IPS-NIHi11 (cell line): Measurements from ENCODE around the gene RAB3GAP2.
"Not testable (repeated sequence)": the region's sequence is repeated elsewhere in the genome, so short reads cannot be mapped to it uniquely, and the experiment has no call there.

ENCODE experiments used
- DNase-seq: peaks from one replicate; pipeline ENCODE4 v3.0.0; 2012; ENCODE audit warnings: mixed read lengths, low spot score

Gene RAB3GAP2

DNA sequence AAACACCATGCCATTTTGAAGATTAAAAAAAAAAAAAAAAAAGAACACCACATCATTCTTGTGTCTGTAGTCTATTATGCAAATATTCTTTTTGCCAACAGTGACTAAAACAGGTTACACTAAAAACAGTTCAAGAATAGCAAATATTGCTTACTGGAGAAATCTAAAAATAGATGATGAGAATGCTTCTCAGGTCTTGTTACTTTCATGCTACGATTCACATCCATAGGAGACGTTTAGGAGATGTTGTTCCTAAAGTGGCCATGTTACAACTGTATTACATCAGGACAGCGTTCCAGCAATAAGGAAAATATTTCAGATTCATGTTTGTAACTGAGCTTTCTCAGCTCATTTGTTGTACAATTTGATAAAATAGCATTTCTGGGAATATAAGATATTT, 32.3 kb downstream of the RAB3GAP2 start:
- no peak for DNase-seq

DNA sequence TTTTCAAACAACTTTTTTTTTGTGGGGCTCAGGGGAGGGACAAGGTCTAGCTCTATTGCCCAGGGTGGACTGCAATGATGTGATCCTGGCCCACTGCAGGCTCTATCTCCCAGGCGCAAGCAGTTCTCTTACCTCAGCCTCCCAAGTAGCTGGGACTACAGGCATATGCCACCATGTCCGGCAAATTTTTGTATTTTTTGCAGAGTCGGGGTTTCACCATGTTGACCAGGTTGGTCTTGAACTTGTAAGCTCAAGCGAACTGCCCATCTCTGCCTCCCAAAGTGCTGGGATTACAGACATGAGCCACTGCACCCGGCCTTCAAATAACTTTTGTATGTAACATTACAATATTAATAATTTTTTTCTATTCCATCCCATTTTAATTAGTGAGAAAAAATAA, 33.0 kb downstream of the RAB3GAP2 start:
- DNase-seq: no peak

DNA sequence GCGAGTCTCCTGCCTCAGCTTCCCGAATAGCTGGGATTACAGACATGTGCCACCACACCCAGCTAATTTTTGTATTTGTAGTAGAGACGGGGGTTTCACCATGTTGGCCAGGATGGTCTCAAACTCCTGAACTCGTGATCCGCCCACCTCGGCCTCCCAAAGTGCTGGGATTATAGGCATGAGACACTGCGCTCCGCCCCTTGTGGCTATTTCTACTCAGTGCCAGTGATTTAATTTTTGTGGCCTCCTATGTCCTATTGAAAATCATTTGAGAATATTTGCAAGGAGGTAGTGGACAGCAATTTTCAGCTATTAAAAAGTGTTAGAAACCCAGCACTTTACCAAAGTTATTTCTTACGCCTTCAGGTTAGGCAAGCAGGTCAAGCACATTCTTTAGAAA, 36.0 kb downstream of the RAB3GAP2 start:
- not testable (repeated sequence) for DNase-seq

DNA sequence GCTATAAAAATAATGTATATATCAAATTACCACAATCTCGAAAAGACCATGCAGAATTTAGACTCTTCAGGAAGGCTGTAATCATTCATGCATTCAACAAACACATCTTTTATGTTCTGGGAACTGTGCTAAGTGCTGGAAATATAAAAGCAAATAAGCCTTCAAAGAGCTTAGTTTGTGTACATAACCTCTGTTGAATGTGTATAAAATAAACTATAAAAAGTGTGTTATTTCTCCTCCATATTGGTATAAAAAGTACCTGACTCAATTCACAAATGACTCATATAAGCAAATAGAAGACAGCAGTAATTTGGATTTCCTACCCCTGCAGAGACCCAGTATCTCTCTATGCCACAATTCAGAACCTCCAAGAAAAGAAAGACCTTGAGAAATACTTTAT, 36.8 kb downstream of the RAB3GAP2 start:
- DNase-seq: no peak

DNA sequence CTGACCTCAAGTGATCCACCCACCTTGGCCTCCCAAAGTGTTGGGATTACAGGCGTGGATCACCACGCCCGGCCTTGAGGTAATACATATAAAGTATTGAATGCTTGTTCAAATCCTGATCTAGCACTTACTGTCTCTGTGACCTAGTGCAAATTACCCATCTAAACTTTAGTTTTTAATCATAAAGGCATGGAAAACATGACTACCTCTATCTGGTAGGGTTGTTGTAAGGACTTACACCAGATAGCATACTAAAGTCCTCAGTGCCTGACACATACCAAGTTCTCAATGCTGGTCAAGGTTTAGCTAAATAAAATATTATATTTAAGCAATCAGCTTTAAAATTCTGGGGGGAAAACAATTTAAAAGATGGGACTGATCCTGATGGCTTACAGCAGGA, 38.3 kb downstream of the RAB3GAP2 start:
- DNase-seq: no peak

DNA sequence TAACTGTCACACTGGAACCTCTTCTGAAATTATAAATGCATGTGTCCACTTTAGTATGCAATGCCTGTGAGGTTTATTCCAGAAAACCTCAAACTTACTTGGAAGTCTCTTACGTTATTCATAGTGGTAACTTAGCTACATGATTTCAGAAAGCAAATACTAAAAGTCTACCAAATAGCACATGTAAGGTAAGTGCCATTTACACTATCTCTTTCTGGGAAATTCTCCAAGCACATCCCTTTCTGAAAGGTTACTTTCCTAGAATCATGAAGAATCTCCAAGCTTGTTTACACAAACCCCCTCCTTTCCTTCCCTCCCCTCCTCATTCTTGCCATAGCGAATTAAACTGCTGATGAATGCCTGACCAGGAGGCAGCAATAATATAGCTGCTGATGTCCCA, 42.5 kb downstream of the RAB3GAP2 start:
- no peak for DNase-seq

DNA sequence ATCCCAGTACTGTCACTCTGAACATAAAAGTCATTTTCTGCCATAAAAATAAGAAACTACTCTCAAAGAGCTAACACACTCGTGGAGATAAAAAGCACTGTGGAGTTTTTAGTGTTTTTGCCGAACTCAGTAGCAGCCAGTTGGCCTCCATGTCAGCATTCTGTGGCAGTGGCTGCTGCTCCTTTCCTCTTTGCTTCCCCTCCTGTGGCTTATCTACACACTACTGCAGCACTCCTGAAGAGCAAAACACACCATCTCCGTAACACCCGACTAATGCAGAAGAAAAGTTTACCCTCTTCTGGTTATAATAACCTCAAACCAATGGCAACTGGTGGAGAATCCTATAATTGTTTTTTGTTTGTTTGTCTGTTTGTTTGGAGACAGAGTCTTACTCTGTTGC, 44.9 kb downstream of the RAB3GAP2 start:
- no peak for DNase-seq

DNA sequence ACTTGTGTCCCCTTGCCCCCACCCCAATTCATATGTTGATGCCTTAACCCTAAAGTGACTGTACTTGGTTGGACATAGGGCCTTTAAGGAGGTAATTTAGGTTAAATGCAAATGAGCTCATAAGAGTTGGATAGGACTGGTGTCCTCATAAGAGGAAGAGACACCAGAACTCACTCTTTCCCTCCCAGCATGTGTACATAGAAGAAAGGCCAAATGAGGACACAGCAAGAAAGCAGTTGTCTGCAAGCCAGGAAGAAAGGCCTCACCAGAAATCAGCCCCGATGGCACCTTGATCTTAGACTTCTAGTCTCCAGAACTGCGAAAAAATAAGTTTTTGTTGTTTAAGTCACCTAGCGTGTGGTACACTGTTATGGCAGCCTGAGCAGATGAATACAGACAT, 45.5 kb downstream of the RAB3GAP2 start:
- DNase-seq: no peak

DNA sequence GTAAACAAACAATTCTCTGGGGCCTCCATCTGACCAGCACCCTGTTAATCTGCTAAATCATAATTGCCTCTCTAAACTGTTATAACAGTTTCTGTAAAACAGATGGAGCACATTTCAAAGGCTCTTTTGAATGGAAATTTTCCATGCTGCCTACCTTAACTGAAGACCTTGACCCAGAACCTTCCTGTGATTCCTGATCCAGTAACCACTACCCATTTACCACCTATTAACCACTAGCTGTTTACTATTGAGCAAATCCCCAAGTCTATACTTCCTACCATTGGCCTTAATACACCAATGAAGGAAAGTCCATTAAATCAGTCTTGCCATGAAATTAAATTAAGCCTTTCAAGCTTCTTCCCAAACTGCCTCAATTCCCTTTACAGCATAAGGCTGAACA, 46.3 kb downstream of the RAB3GAP2 start:
- DNase-seq: no peak

DNA sequence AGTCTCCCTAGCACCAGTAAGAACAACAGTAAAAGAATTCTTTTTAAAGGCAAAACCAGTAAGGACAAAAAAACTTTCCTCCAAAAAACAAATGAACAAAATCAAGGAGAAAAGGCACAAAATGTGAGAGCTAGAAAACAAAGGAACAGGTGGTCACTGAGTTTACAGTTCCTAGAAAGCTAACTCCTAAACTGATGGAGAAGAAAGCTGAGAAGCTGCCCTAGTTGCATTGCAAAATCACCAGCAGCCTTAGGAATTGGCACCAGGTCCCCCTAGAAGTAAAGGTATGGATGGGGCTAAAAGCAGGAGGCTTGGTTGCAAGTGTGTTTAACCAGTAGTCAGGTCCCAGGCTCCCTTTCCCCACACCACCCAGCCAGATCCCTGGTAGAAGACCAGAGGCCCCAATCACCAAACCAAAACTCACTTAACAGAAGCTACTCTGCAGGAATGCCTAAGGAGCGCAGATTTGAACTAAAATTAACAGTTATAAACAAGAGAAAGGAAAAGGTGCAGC, 47.6 kb downstream of the RAB3GAP2 start:
- peak; percentile 7 for DNase-seq

DNA sequence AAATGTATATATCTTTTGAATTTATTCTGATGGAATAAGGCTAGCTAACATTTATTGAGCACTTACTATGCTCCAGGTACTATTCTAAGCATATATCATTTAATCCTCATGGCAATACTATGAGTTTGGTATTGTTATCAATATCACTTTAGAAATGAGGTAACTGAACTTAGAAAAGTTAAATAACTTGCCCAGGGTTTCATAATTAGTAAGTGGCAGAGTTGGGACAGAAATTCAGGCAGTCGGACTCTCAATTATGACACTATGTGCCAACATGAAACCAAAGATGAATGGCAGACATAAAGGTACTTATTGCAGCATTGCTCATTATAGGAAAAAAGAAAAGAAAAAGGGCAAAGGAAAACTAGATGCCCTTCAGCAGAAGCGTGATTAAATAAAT, 48.2 kb downstream of the RAB3GAP2 start:
- no peak for DNase-seq

DNA sequence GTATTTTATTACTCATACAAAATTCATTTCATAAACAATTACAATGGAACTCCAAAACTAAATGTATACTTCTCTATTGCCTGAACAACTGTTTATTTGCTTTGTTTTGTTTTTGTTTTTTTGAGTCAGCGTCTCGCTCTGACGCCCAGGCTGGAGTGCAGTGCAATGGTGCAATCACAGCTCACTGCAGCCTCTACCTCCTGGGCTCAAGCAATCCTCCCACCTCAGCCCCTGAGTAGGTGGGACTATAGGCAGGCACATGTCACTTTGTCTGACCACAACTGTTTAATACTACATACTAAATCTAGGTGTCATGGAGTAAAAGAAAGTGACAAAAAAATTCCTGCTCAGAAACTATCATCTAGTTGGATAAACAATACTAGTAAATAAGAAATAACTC, 49.3 kb downstream of the RAB3GAP2 start:
- DNase-seq: no peak

DNA sequence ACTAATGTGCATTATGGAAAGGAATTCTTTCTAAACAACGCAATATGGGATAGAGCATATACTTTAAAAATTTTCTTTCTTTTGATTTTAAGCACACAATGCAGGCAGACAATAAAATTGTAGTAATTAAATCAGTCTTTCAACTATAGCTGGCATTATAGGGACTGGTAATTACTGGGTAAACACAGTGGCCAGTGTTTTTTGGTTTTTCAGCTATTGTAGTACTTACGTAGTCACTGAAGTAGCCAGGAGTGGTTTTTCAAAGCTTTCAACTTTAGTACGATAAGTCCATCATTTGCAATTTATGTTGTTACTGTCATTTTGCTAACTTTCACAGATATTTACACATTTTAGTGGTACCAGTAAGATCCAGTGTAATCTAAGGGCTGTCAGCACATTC, 50.6 kb downstream of the RAB3GAP2 start:
- no peak for DNase-seq

DNA sequence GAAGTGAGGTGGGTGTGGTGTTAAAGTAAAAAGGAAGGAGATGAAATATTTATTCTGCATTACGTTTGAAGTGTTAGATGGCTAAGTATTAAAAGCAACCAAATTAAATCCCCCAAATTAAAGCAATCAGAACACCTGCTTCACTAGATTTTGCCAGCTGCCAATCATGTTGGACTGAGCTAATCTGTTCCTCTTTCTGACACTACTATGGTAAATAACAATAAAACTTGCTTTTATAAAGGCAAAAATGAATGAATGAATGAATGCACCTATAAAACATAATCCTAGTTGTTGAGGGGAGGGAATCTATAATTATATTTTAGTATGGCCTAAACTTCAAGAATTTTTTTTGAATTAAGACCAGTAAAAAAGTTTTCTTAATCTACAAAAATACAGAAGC, 51.0 kb downstream of the RAB3GAP2 start:
- DNase-seq: no peak

DNA sequence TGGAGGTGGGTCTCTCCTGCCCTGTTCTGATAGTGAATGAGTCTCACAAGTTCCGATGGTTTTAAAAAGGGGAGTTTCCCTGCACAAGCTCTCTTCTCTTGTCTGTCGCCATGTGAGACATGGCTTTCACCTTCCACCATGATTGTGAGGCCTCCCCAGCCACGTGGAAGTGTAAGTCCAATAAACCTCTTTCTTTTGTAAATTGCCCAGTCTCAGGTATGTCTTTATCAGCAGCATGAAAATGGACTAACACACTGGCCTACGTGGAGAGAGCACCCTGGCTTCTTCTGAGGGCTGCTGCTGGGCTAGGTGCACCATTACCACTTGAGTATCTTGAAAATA, 51.6 kb downstream of the RAB3GAP2 start:
- DNase-seq: not testable (repeated sequence)

DNA sequence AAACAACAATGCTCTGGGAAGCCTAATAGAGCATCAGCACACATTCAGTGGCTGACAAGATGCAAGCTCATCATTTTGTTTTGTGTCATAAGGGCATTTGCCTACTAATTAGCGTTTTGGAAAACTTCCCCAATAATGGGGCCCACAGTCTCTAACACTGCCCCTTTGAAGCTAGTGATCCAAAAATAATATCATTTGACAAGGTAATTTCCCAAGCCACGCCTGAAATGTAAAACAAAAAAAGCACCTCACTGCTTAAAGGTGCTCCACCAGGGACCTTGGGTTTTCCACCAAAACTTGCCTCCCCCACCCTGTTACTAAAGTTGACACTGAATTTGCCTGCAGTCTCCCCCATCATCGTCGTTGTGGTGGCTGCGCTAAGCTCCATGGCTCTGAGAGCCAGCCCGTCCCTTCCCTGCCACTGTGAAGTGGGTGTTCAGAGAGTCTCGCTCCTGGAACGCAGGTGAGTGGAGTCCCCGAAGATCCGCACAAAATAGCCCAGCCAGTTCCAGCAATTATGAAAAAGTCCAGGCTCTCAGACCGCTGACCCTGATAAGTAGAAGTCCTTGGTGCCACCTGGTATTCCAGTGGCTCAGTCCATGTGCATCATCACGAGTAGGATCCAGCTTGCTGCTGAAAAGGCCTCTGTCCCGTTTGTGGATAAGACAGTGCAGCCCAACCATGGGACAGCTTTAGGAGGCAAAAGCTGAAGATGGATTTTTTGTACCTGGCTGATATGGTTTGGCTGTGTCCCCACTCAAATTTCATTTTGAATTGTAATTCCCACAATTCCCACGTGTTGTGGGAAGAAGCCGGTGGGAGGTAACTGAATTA, 52.2 kb downstream of the RAB3GAP2 start:
- DNase-seq: no peak

DNA sequence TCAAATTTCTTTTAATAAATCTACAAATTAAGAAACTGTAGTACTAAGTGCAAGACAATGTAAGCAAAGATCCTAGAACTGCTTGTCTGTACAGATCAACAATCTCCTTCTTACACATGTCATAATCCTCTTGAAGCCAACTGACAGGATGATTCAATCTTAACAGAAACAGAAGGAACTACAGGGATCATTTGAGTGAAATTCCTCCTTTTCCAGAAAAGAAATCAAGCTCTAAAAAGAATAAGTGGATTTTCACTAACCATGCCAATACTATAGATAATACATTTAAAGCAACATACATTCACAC, 53.2 kb downstream of the RAB3GAP2 start:
- no peak for DNase-seq

DNA sequence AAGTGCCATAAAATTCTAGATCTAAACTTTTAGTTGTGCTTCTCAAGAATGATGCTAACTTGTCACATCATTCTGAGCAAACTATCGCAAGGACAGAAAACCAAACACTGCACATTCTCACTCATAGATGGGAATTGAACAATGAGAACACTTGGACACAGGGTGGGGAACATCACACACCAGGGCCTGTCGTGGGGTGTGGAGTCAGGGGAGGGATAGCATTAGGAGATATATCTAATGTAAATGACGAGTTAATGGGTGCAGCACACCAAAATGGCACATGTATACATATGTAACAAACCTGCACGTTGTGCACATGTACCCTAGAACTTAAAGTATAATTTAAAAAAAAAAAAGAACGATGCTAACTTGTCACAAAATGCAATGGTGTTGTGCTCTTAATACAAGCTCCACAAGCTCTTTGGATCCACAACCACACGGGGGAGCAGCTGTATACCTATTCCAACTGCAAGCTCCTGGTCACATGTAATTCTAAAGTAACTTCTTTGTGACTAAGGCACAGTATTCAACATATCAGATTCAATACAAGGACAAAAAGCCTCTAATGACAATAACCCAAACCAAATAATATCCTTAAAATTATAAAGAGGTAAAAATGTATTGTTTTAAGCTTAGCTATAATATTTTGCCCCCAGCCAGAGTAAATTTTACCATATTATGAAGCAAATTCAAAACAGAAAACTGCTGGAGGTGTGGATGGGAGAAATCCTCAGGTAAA, 53.7 kb downstream of the RAB3GAP2 start:
- peak; percentile 54 for DNase-seq

DNA sequence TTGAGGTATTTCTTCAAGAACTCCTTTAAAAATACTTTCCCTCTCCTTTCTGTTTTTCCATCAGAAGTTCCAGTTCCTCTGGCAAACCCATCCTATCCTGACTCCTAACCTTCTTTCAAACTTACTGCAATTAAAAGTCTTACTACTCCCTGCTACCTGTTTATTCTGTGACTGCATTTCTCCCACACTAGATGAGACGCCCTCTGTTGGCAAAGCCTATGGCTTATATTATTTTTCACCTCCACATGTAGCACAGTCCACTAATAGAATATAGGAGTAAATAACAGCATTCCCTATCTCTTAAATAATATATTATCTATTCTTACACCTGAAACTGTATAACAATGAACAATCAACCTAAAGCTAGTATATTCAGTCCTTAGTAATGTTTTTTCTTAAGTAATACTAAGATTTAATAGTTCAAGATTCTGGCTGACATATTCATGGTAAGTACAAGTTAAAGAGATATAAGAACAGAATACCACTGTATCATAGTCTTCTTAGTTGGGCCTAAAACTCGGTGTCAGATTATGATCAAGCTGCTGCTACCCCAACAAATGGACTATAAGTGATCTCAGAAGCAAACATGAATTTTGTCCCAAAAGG, 54.8 kb downstream of the RAB3GAP2 start:
- DNase-seq: no peak

DNA sequence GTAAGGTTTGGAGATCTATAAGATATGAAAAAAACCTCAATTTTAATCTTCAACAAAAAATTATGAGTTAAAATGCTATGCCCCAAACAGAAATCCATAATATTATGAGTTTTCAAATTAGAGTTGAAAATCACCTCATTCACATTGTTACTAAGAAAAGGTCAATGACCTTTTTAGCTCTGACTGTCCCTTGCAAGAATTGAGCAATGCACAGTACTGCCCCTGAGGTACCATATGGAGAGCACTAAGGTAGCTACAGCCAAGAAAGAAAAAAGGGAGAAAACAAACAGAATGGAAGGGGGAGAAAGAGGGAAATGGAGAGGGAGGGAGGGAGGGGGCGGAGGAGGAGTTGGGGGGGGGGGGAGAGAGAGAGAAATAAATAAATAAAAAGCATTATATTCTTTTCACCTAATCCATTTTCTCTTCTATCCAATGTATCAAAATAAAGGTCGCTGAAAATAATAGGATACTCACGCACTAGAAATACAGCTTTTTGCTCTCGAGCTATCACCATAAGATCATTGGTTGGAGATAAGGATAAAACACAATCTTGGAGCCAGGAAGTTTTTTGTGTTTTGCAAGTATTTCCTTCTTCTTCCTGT, 58.8 kb downstream of the RAB3GAP2 start:
- no peak for DNase-seq

DNA sequence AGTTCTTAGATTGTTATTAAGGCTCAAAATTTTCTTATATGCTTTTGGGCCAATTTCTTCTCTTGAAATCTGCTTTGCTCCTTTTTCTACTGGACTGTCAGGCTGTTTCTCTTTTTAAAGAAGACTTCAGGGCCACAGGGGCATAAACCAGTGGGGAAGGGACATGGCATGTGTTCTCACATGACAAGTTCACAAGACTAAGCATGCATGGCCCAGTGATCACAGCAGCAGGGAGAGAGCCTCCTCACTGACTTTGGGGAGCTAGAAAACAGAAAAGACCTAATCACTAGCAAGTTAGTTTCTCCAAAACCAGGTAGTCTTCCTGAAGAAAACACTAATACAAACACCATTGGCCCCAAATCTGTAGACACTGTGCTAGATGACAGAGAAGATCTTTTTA, 64.8 kb downstream of the RAB3GAP2 start:
- DNase-seq: no peak

DNA sequence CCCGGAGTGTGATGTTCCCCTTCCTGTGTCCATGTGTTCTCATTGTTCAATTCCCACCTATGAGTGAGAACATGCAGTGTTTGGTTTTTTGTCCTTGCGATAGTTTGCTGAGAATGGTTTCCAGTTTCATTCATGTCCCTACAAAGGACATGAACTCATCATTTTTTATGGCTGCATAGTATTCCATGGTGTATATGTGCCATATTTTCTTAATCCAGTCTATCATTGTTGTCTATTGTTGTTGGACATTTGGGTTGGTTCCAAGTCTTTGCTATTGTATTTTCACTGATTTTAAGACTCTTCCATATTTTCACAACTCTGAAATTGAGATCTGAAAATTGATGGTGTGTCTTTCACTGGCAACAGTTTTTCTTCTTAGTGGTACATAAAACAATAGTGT, 67.5 kb downstream of the RAB3GAP2 start:
- not testable (repeated sequence) for DNase-seq

DNA sequence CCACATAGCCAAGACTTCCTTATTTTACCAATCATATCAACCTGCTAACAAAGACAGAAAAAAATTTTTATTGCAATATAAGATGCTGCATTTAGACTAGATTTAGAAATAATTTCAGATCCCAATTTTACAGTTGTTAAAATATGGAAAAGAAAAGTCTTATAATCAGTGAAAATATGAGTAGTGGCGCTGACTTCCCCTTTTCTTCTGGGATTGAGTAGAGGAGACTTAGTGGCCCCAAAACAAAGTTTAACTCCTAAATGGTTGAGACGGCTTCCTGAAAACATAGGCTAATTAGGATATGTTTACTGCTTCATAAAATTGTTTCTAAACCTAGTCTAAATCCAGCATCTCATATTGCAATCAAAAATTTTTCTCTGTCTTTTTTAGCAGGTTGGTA, 68.4 kb downstream of the RAB3GAP2 start:
- no peak for DNase-seq
